Left lobe of liver (tissue), 2 donors: Measurements from ENCODE around the gene PGLYRP2. TPM values are rescaled to one million over a fixed set of nuclear protein-coding genes. Genes with fewer than 3 reads are reported as not detected.

ENCODE experiments used
- ATAC-seq: fragments of 200-7000 bp; cut with Tn5 transposase; one replicate; pipeline ENCODE4 v1.9.1; 2020; ENCODE audit warnings: mild to moderate bottlenecking, moderate library complexity
- DNase-seq: peaks from one replicate; pipeline ENCODE4 v3.0.0-alpha.2; 2020; ENCODE audit warnings: low spot score
- total RNA-seq: library from RNA; stranded (reverse); gene quantifications from one replicate; pipeline ENCODE4 v1.2.1, GENCODE V29; 2021
- donor health status: DM: no; HTN: no; CAD: no; lungs with moderate emphysema.
- donor health status: DM: no; HTN: yes; CAD: no.

PGLYRP2 gene
- total RNA-seq, 1 donor from 2014 or later: 65.8 TPM

- ATAC-seq: no peak
- no peak for DNase-seq
Measured at GRCh38 chr19:15456871-15457700, 22.2 kb downstream of the PGLYRP2 start.

GRCh38 chr19:15456441-15456840 is 22.9 kb downstream of the PGLYRP2 start:
- ATAC-seq (peak; percentile 30), DNase-seq (peak; percentile 71)

- ATAC-seq (no peak), DNase-seq (no peak)
Measured at GRCh38 chr19:15455996-15456395, 23.3 kb downstream of the PGLYRP2 start.

- DNase-seq (no peak), ATAC-seq (peak; percentile 11)
Measured at GRCh38 chr19:15453906-15454860, 25.1 kb downstream of the PGLYRP2 start.

- DNase-seq (peak; percentile 62), ATAC-seq (peak; percentile 53)
Measured at GRCh38 chr19:15453091-15453578, 26.2 kb downstream of the PGLYRP2 start.

GRCh38 chr19:15452111-15453047 is 26.9 kb downstream of the PGLYRP2 start:
- peak; percentile 71 for ATAC-seq
- peak; percentile 93 for DNase-seq

GRCh38 chr19:15450528-15450890 is 28.8 kb downstream of the PGLYRP2 start:
- DNase-seq (no peak), ATAC-seq (no peak)

GRCh38 chr19:15449620-15450527 is 29.4 kb downstream of the PGLYRP2 start, which contains the start of gene WIZ:
Gene WIZ (minus strand): TSS chr19:15449956. CDS start chr19:15448307, 1,649 bp downstream.
- DNase-seq (peak; percentile 82), ATAC-seq (peak; percentile 28)

- no peak for DNase-seq
- no peak for ATAC-seq
Measured at GRCh38 chr19:15448778-15449619, 30.3 kb downstream of the PGLYRP2 start.

- DNase-seq (no peak), ATAC-seq (no peak)
Measured at GRCh38 chr19:15448044-15448777, 31.1 kb downstream of the PGLYRP2 start.

GRCh38 chr19:15447057-15447456 is 32.2 kb downstream of the PGLYRP2 start:
- ATAC-seq (no peak), DNase-seq (no peak)

- DNase-seq: peak; percentile 76
- peak; percentile 60 for ATAC-seq
Measured at GRCh38 chr19:15445807-15446376, 33.4 kb downstream of the PGLYRP2 start.

GRCh38 chr19:15445227-15445605 is 34.1 kb downstream of the PGLYRP2 start:
- DNase-seq: no peak
- ATAC-seq: no peak

GRCh38 chr19:15444505-15445226 is 34.6 kb downstream of the PGLYRP2 start:
- ATAC-seq (no peak), DNase-seq (no peak)

GRCh38 chr19:15443838-15444237 is 35.5 kb downstream of the PGLYRP2 start:
- ATAC-seq: peak; percentile 80
- peak; percentile 92 for DNase-seq

- ATAC-seq (no peak), DNase-seq (no peak)
Measured at GRCh38 chr19:15443325-15443724, 36.0 kb downstream of the PGLYRP2 start.
